ENCODE data around the gene CACNA1D. TPM values are rescaled to one million over a fixed set of nuclear protein-coding genes. Genes with fewer than 3 reads are reported as not detected.

Gene CACNA1D
- total RNA-seq, 4 donors from 2014 or later: 5.7 to 38.2 (median 20.0) TPM

DNA sequence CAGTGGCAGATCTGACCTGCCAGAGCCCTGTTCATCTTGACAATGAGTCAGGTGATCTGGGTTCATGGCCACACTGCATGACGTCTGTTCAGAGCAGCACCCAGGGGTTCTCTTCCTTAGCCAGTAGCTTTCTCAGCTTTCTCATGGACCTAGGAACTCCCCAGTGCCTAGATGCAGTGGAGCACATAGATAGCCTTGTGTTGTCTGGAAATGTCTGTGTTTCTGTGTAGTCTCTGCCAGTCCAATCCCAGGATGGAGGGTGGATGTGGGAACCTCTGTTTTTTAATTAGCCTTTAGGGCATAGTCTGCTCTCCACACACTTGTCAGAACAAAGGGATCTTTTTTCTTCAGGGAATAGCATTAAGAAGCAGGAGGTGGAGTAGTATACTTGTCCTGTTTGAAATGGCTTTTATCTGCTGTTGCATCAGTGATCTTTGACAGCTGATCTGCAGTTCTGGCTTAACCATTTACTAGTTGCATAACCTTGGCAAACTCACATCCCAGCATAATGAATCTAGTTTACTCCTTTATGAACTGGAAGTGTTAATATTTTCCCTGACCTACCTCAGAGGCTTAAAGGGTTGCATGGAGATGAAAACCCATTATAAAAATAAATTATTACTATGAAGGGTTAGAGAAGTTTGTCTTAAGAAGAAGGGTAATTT, 16.1 kb upstream of the CACNA1D start:
- no peak overlapping the region for H3K4me3 ChIP-seq
- H3K27me3 ChIP-seq: no peaks in the 10 kb centered on the region
- peaks cover 0 to 18% (median 3%) of the 10 kb centered on the region in 4 donors for H3K4me1 ChIP-seq
- DNase-seq (ENCODE audit: low spot score in 2 of 2): no peak
- H3K9me3 ChIP-seq: no peaks in the 10 kb centered on the region
- no peaks in the 10 kb centered on the region for H3K36me3 ChIP-seq
- TF ChIP-seq, protein P1, sequence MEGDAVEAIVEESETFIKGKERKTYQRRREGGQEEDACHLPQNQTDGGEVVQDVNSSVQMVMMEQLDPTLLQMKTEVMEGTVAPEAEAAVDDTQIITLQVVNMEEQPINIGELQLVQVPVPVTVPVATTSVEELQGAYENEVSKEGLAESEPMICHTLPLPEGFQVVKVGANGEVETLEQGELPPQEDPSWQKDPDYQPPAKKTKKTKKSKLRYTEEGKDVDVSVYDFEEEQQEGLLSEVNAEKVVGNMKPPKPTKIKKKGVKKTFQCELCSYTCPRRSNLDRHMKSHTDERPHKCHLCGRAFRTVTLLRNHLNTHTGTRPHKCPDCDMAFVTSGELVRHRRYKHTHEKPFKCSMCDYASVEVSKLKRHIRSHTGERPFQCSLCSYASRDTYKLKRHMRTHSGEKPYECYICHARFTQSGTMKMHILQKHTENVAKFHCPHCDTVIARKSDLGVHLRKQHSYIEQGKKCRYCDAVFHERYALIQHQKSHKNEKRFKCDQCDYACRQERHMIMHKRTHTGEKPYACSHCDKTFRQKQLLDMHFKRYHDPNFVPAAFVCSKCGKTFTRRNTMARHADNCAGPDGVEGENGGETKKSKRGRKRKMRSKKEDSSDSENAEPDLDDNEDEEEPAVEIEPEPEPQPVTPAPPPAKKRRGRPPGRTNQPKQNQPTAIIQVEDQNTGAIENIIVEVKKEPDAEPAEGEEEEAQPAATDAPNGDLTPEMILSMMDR (IDR thresholded peaks at IDR 0.05): no peak
- TF ChIP-seq POLR2A (IDR thresholded peaks at IDR 0.05): no peak
- TF ChIP-seq EP300 (IDR thresholded peaks at IDR 0.05): no peak
- WGBS, 2 donors: 47 to 60% methylated on average over 1 of the region's 1 CpG
- H3K27ac ChIP-seq: peak overlapping the region in 1 of 4 donors; percentile 31

DNA sequence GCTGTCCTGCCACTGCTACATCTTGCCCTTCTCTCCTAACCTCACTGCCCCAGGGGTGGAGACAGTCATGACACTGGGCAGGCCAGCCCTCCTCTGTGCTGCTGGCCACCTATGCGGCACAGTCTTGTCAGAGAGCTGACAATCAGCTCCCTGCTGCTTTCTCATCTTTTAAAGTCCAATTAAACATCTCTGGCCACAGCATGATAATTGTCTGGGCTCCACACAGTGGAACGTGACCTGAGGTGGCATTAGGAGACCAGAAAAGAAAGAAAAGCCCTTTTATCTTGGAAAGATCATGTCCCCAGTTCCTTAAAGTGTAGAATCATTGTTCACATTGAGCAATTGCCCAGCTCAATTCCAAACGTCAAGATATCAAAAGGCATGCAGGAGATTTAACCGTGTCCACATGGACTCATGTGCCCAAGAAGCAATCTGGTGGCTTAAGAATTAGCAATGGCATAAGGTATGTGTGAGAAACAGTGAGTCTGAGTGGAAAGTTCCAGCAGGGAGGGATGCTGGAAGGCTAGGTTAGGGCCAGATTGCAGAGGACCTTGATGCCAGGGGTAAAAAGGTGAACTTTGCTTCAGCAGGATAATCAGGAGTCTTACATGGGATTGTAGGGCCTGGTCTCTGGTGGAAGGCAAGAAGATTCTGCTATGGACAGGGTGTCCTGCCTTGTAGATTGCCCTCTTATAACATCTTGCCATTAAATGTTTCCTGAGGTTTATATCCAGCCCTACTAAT, 15.3 kb upstream of the CACNA1D start:
- TF ChIP-seq POLR2A (IDR thresholded peaks at IDR 0.05) (no peak), EP300 (IDR thresholded peaks at IDR 0.05) (no peak)
- TF ChIP-seq, protein P1 (IDR thresholded peaks at IDR 0.05): no peak
- H3K4me3 ChIP-seq: no peak overlapping the region
- DNase-seq (ENCODE audit: low spot score in 2 of 2): no peak
- no peaks in the 10 kb centered on the region for H3K27me3 ChIP-seq
- 43 to 47% methylated on average over 4 of the region's 4 CpGs for WGBS, 2 donors
- peak overlapping the region in 1 of 4 donors; percentile 31 for H3K27ac ChIP-seq
- peaks cover 0 to 19% (median 3%) of the 10 kb centered on the region in 4 donors for H3K4me1 ChIP-seq
- H3K9me3 ChIP-seq: no peaks in the 10 kb centered on the region
- H3K36me3 ChIP-seq: no peaks in the 10 kb centered on the region

DNA sequence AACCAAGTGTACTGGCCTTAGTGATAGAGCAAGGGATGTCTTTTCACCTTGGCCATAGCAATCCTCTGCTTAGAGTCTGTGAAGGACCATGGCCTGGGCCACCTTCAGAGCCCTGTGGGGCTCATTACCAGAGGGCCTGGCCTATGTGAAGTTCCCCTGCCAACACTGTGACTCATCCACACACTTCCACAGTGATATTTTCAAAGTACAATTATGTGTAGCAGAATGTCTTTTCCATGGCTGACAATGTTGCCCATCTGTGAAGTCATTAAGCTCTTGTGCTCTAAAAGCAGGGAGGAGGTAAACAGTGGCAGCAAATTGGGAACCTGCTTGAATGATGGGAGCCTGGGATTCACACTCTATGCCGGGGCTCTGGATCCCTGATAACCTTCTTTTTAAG, 12.2 kb upstream of the CACNA1D start:
- Histone ChIP-seq H3K9me3 (no peaks in the 10 kb centered on the region), H3K4me3 (no peak overlapping the region), H3K36me3 (no peaks in the 10 kb centered on the region), H3K27me3 (no peaks in the 10 kb centered on the region), H3K27ac (no peak overlapping the region), H3K4me1 (peaks cover 0 to 16% (median 3%) of the 10 kb centered on the region in 4 donors)
- 60 to 94% methylated on average over 1 of the region's 1 CpG for WGBS, 2 donors
- no peak for DNase-seq (ENCODE audit: low spot score in 2 of 2)
- no peak for TF ChIP-seq EP300 (IDR thresholded peaks at IDR 0.05)
- no peak for TF ChIP-seq POLR2A (IDR thresholded peaks at IDR 0.05)
- TF ChIP-seq, protein P1 (IDR thresholded peaks at IDR 0.05): no peak

DNA sequence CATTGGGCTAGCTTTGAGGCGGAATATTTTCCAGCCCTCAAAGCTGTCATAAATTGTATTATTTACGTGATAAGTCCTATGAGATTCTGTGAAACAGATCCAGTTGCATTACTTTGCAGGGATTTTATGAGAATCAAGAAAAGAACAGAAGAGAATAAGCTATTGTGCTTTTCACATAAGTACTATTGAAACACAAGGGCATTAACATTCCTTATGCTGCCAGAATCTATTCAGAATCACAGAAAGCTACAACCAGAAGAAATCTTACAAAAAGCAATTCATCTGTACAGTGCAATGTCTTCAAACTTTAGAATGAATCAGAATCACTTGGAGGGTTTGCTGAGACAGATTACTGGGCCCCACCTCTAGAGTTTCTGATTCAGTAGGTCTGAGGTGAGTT, 10.6 kb upstream of the CACNA1D start:
- 26 to 35% methylated on average over 2 of the region's 2 CpGs for WGBS, 2 donors
- peaks cover 0 to 8% (median 3%) of the 10 kb centered on the region in 4 donors for H3K4me1 ChIP-seq
- no peaks in the 10 kb centered on the region for H3K36me3 ChIP-seq
- no peak for DNase-seq (ENCODE audit: low spot score in 2 of 2)
- H3K9me3 ChIP-seq: no peaks in the 10 kb centered on the region
- TF ChIP-seq POLR2A (IDR thresholded peaks at IDR 0.05) (no peak), EP300 (IDR thresholded peaks at IDR 0.05) (no peak)
- TF ChIP-seq, protein P1 (IDR thresholded peaks at IDR 0.05): no peak
- H3K27me3 ChIP-seq: no peaks in the 10 kb centered on the region
- peak overlapping the region in 2 of 4 donors; percentile 27 to 49 for H3K27ac ChIP-seq
- no peak overlapping the region for H3K4me3 ChIP-seq

DNA sequence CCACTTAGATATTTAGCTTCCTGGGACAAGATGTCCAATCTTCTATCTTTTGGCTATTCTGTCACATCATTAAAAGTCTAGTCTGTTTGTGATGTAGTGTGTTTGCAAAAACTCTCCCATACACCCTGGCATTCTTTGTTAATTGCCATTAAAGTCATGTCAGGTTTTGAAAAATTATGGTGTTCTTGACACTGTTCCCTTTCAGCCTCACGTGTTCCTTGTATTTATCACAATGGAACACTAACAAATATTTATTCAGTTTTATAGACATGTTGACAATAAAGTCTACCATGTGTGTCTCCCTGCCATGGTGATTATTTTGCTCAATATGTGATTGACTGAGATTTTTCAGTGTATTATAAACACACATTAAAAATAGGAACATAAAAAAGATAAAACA, 9.4 kb upstream of the CACNA1D start:
- no peak for DNase-seq (ENCODE audit: low spot score in 2 of 2)
- Histone ChIP-seq H3K4me3 (no peak overlapping the region), H3K27ac (peak overlapping the region in 2 of 4 donors; percentile 27 to 49), H3K27me3 (no peaks in the 10 kb centered on the region), H3K36me3 (no peaks in the 10 kb centered on the region), H3K9me3 (no peaks in the 10 kb centered on the region), H3K4me1 (peaks cover 0 to 5% (median 0%) of the 10 kb centered on the region in 4 donors)
- TF ChIP-seq, protein P1 (IDR thresholded peaks at IDR 0.05): no peak
- no peak for TF ChIP-seq POLR2A (IDR thresholded peaks at IDR 0.05)
- no peak for TF ChIP-seq EP300 (IDR thresholded peaks at IDR 0.05)
- WGBS, 2 donors: 34% methylated on average over 1 of the region's 1 CpG
